ENCODE measurements around the gene SH3TC2.

SH3TC2 gene

GRCh38 chr5:149027636-149028035, 35.2 kb downstream of the SH3TC2 start:
- DNase-seq: no peak

- DNase-seq: no peak
Observed at GRCh38 chr5:149024943-149025342, 37.9 kb downstream of the SH3TC2 start.

- DNase-seq: no peak
Observed at GRCh38 chr5:149024477-149024876, 38.4 kb downstream of the SH3TC2 start.

- no peak for DNase-seq
Observed at GRCh38 chr5:149022200-149022599, 40.7 kb downstream of the SH3TC2 start.

- no peak for DNase-seq
Observed at GRCh38 chr5:149019679-149020078, 43.2 kb downstream of the SH3TC2 start.

GRCh38 chr5:149018909-149019443, 43.9 kb downstream of the SH3TC2 start:
- DNase-seq: no peak

- no peak for DNase-seq
Observed at GRCh38 chr5:149017636-149018035, 45.2 kb downstream of the SH3TC2 start.

- DNase-seq: no peak
Observed at GRCh38 chr5:149015561-149015960, 47.3 kb downstream of the SH3TC2 start.

- DNase-seq: no peak
Observed at GRCh38 chr5:149015126-149015525, 47.7 kb downstream of the SH3TC2 start.

- DNase-seq: no peak
Observed at GRCh38 chr5:149014571-149015031, 48.3 kb downstream of the SH3TC2 start.

- no peak for DNase-seq
Observed at GRCh38 chr5:149013796-149014195, 49.1 kb downstream of the SH3TC2 start.

- DNase-seq: no peak
Observed at GRCh38 chr5:149012350-149012749, 50.5 kb downstream of the SH3TC2 start.

GRCh38 chr5:149011728-149012127, 51.1 kb downstream of the SH3TC2 start:
- DNase-seq: no peak

- no peak for DNase-seq
Observed at GRCh38 chr5:149011084-149011483, 51.8 kb downstream of the SH3TC2 start.

- no peak for DNase-seq
Observed at GRCh38 chr5:149007174-149007573, 55.7 kb downstream of the SH3TC2 start.

- DNase-seq: no peak
Observed at GRCh38 chr5:149006426-149006825, 56.4 kb downstream of the SH3TC2 start.

GRCh38 chr5:149005077-149005892, 57.6 kb downstream of the SH3TC2 start:
- no peak for DNase-seq

GRCh38 chr5:149004559-149004958, 58.3 kb downstream of the SH3TC2 start:
- DNase-seq: no peak

GRCh38 chr5:149002761-149003689, 59.8 kb downstream of the SH3TC2 start:
- no peak for DNase-seq

- no peak for DNase-seq
Observed at GRCh38 chr5:149002053-149002452, 60.8 kb downstream of the SH3TC2 start.

- no peak for DNase-seq
Observed at GRCh38 chr5:149001162-149001561, 61.7 kb downstream of the SH3TC2 start.

GRCh38 chr5:148999741-149000140, 63.1 kb downstream of the SH3TC2 start:
- DNase-seq: no peak

GRCh38 chr5:148998174-148998797, 64.6 kb downstream of the SH3TC2 start:
- DNase-seq: no peak

All from SIG-M5 (cell line).